CD14-positive monocyte (primary cell): Measurements from ENCODE around the gene POLR2C. TPM values are rescaled to one million over a fixed set of nuclear protein-coding genes. Genes with fewer than 3 reads are reported as not detected.

Experiments used
- DNase-seq, 3 donors: peaks; one replicate each; pipeline ENCODE4 v3.0.0-alpha.2; 2011 to 2022
- H2AFZ ChIP-seq: 2 replicates; pipeline ENCODE4 v1.6.0; 2012; ENCODE audit warnings: mild to moderate bottlenecking, low read depth, low read length, inconsistent platforms; ENCODE audit not compliant: insufficient read depth, poor library complexity, severe bottlenecking
- H3K27ac ChIP-seq, 2 donors: 1 replicate in 1 of 2; 2 replicates in 1 of 2; pipeline ENCODE4 v1.5.1; 2012 to 2013; ENCODE audit warnings: low read length in 2 of 2, control low read depth in 1 of 2, inconsistent platforms in 1 of 2, low read depth in 1 of 2, mild to moderate bottlenecking in 1 of 2
- H3K27me3 ChIP-seq, 2 donors: one replicate each; pipeline versions ENCODE4 v1.6.0 to v1.6.1; 2011 to 2013; ENCODE audit warnings: low read length in 2 of 2; ENCODE audit not compliant: control insufficient read depth in 2 of 2, insufficient read depth in 2 of 2
- H3K36me3 ChIP-seq, 2 donors: replicated peaks in 1 of 2; 1 replicate in 1 of 2; 2 replicates in 1 of 2; pipeline versions ENCODE4 v1.5.1 to v1.6.1; 2012 to 2013; ENCODE audit warnings: low read length in 2 of 2, control low read depth in 1 of 2, inconsistent platforms in 1 of 2, mild to moderate bottlenecking in 1 of 2; ENCODE audit not compliant: insufficient read depth in 2 of 2, control insufficient read depth in 1 of 2
- H3K4me1 ChIP-seq, 2 donors: 1 replicate in 1 of 2; 2 replicates in 1 of 2; pipeline versions ENCODE4 v1.5.1 to v1.6.1; 2012 to 2013; ENCODE audit warnings: low read length in 2 of 2, control low read depth in 1 of 2, inconsistent platforms in 1 of 2, mild to moderate bottlenecking in 1 of 2, moderate library complexity in 1 of 2; ENCODE audit not compliant: insufficient read depth in 2 of 2, control insufficient read depth in 1 of 2
- H3K4me2 ChIP-seq: replicated peaks from 2 replicates; pipeline ENCODE3; 2012; ENCODE audit warnings: low read length, moderate library complexity, mild to moderate bottlenecking; ENCODE audit not compliant: poor library complexity, severe bottlenecking; ENCODE audit errors: extremely low read depth
- H3K4me3 ChIP-seq, 3 experiments: fragments of 200-600 bp in 1 of 3; sonication (generic) in 1 of 3; replicated peaks in 1 of 3; 1 replicate in 2 of 3; 2 replicates in 1 of 3; pipeline ENCODE4 v1.5.1; 2011 to 2013; ENCODE audit warnings: low read length in 3 of 3, mild to moderate bottlenecking in 3 of 3, control low read depth in 2 of 3, low read depth in 2 of 3, inconsistent platforms in 1 of 3, moderate library complexity in 1 of 3
- H3K79me2 ChIP-seq: 2 replicates; pipeline ENCODE4 v1.6.0; 2012; ENCODE audit warnings: mild to moderate bottlenecking, control low read depth, inconsistent platforms, low read length, moderate library complexity; ENCODE audit not compliant: insufficient read depth
- H3K9ac ChIP-seq: 2 replicates; pipeline ENCODE4 v1.6.0; 2017; ENCODE audit warnings: low read length, mild to moderate bottlenecking; ENCODE audit not compliant: insufficient read depth, poor library complexity, severe bottlenecking
- H3K9me3 ChIP-seq, 2 donors: replicated peaks in 1 of 2; 1 replicate in 1 of 2; 2 replicates in 1 of 2; pipeline versions ENCODE4 v1.5.1 to v1.6.1; 2012 to 2013; ENCODE audit warnings: low read length in 2 of 2, control low read depth in 1 of 2; ENCODE audit not compliant: control insufficient read depth in 1 of 2, insufficient read depth in 1 of 2
- H4K20me1 ChIP-seq: 2 replicates; pipeline ENCODE4 v1.6.0; 2012; ENCODE audit warnings: mild to moderate bottlenecking, low read length, control low read depth, moderate library complexity; ENCODE audit not compliant: insufficient read depth
- H3K27ac Mint-ChIP-seq, 7 donors: one replicate each; pipeline ENCODE4 v1.8.0; 2020; ENCODE audit warnings: mild to moderate bottlenecking in 7 of 7, mixed read lengths in 7 of 7, moderate library complexity in 6 of 7, inconsistent platforms in 2 of 7
- H3K27me3 Mint-ChIP-seq, 3 donors: one replicate each; pipeline ENCODE4 v1.8.0; 2021 to 2022; ENCODE audit warnings: low read depth in 3 of 3, mild to moderate bottlenecking in 3 of 3, mixed read lengths in 3 of 3, moderate library complexity in 3 of 3, inconsistent platforms in 1 of 3
- H3K36me3 Mint-ChIP-seq, 2 donors: one replicate each; pipeline ENCODE4 v1.8.0; 2020; ENCODE audit warnings: mixed read lengths in 2 of 2, inconsistent platforms in 1 of 2, mild to moderate bottlenecking in 1 of 2
- H3K4me1 Mint-ChIP-seq: one replicate; pipeline ENCODE4 v1.8.0; 2020; ENCODE audit warnings: mild to moderate bottlenecking, mixed read lengths
- H3K4me3 Mint-ChIP-seq, 2 donors: one replicate each; pipeline ENCODE4 v1.8.0; 2020; ENCODE audit warnings: mild to moderate bottlenecking in 2 of 2, mixed read lengths in 2 of 2, moderate library complexity in 1 of 2
- H3K9me3 Mint-ChIP-seq, 7 donors: one replicate each; pipeline ENCODE4 v1.8.0; 2020 to 2022; ENCODE audit warnings: mixed read lengths in 7 of 7, mild to moderate bottlenecking in 6 of 7, moderate library complexity in 6 of 7, inconsistent platforms in 2 of 7
- CTCF ChIP-seq: fragments of 200-600 bp; IDR thresholded peaks from one replicate; pipeline ENCODE4 v1.8.0; 2022; ENCODE audit warnings: antibody characterized with exemption, mild to moderate bottlenecking
- WGBS: methylation state at CpG from one replicate; pipeline ENCODE4 v1.1.5; 2013; ENCODE audit warnings: missing lambda C conversion rate; ENCODE audit not compliant: insufficient coverage; 5-methylcytosine and 5-hydroxymethylcytosine counted together
- intact Hi-C, 2 donors: fragments of 100-400 bp; cut with micrococcal nuclease; formaldehyde crosslinking; loops; one replicate each; pipeline versions ENCODE4 v1.15.0 to v1.15.1; 2023
- polyA plus RNA-seq, 3 donors: library from polyadenylated mRNA; depleted of rRNA in 1 of 3; unstranded in 2 of 3; stranded (reverse) in 1 of 3; fragments of 300-500 nt in 2 of 3; fragments of >200 nt in 1 of 3; fragmentation: Illumina TruSeq in 2 of 3; gene quantifications; 1 replicate in 2 of 3; 2 replicates in 1 of 3; pipeline ENCODE4 v1.2.3, GENCODE V29; 2012 to 2021

The POLR2C gene
- polyA plus RNA-seq, 3 donors = 22.6 to 51.3 (median 24.4) TPM

- Histone ChIP-seq H3K27me3 (peaks cover 0 to 6% of the 10 kb centered on the region in 2 donors), H3K36me3 (peaks cover 32 to 35% of the 10 kb centered on the region in 2 donors), H3K9me3 (no peaks in the 10 kb centered on the region), H3K4me1 (peaks cover 10 to 26% of the 10 kb centered on the region in 2 donors), H2AFZ (no peak overlapping the region), H3K79me2 (no peaks in the 10 kb centered on the region), H3K4me2 (no peak overlapping the region), H3K27ac (no peak overlapping the region), H3K4me3 (no peak overlapping the region), H4K20me1 (peaks cover 3% of the 10 kb centered on the region), H3K9ac (no peak overlapping the region)
- 73% methylated on average over 3 of the region's 8 CpGs for WGBS
- H3K27me3 Mint-ChIP-seq = peaks cover 6 to 23% (median 14%) of the 10 kb centered on the region in 3 donors
- H3K36me3 Mint-ChIP-seq = peaks cover 35 to 36% of the 10 kb centered on the region in 2 donors
- H3K4me3 Mint-ChIP-seq = no peak overlapping the region
- no peak overlapping the region for H3K27ac Mint-ChIP-seq
- TF ChIP-seq CTCF = no peak
- DNase-seq = no peak
- peaks cover 0 to 5% (median 0%) of the 10 kb centered on the region in 7 donors for H3K9me3 Mint-ChIP-seq
- H3K4me1 Mint-ChIP-seq = peaks cover 23% of the 10 kb centered on the region
- intact Hi-C loops = no loop called here
Observed at GRCh38 chr16:57473906-57474305, 11.4 kb downstream of the POLR2C start.

GRCh38 chr16:57474671-57475661 is 12.5 kb downstream of the POLR2C start:
- Histone ChIP-seq H3K9ac (no peak overlapping the region), H4K20me1 (no peaks in the 10 kb centered on the region), H3K79me2 (no peaks in the 10 kb centered on the region), H3K36me3 (peaks cover 22 to 25% of the 10 kb centered on the region in 2 donors), H3K27me3 (peaks cover 0 to 13% of the 10 kb centered on the region in 2 donors), H3K9me3 (no peaks in the 10 kb centered on the region), H3K4me1 (peaks cover 19 to 35% of the 10 kb centered on the region in 2 donors), H3K4me3 (no peak overlapping the region), H3K4me2 (no peak overlapping the region), H3K27ac (no peak overlapping the region), H2AFZ (no peak overlapping the region)
- Mint-ChIP-seq H3K4me3 (no peak overlapping the region), H3K4me1 (peaks cover 28% of the 10 kb centered on the region), H3K27me3 (peaks cover 12 to 31% (median 22%) of the 10 kb centered on the region in 3 donors), H3K27ac (peak overlapping the region in 2 of 7 donors; percentile 30 to 50), H3K9me3 (peaks cover 0 to 3% (median 2%) of the 10 kb centered on the region in 7 donors), H3K36me3 (peaks cover 25 to 26% of the 10 kb centered on the region in 2 donors)
- 66% methylated on average over 21 of the region's 30 CpGs for WGBS
- no peak for TF ChIP-seq CTCF
- intact Hi-C loops = no loop called here
- no peak for DNase-seq
